GM18508 (cell line): ENCODE measurements around the gene RAB11FIP5.
"Not testable (repeated sequence)": the region's sequence is repeated elsewhere in the genome, so short reads cannot be mapped to it uniquely, and the experiment has no call there.

ENCODE experiments used
- ATAC-seq: cut with Tn5 transposase; IDR thresholded peaks from one replicate; pipeline ENCODE4 v1.9.1; 2021; ENCODE audit warnings: moderate number of reproducible peaks; ENCODE audit not compliant: insufficient read depth, unreplicated experiment

Gene RAB11FIP5, protein sequence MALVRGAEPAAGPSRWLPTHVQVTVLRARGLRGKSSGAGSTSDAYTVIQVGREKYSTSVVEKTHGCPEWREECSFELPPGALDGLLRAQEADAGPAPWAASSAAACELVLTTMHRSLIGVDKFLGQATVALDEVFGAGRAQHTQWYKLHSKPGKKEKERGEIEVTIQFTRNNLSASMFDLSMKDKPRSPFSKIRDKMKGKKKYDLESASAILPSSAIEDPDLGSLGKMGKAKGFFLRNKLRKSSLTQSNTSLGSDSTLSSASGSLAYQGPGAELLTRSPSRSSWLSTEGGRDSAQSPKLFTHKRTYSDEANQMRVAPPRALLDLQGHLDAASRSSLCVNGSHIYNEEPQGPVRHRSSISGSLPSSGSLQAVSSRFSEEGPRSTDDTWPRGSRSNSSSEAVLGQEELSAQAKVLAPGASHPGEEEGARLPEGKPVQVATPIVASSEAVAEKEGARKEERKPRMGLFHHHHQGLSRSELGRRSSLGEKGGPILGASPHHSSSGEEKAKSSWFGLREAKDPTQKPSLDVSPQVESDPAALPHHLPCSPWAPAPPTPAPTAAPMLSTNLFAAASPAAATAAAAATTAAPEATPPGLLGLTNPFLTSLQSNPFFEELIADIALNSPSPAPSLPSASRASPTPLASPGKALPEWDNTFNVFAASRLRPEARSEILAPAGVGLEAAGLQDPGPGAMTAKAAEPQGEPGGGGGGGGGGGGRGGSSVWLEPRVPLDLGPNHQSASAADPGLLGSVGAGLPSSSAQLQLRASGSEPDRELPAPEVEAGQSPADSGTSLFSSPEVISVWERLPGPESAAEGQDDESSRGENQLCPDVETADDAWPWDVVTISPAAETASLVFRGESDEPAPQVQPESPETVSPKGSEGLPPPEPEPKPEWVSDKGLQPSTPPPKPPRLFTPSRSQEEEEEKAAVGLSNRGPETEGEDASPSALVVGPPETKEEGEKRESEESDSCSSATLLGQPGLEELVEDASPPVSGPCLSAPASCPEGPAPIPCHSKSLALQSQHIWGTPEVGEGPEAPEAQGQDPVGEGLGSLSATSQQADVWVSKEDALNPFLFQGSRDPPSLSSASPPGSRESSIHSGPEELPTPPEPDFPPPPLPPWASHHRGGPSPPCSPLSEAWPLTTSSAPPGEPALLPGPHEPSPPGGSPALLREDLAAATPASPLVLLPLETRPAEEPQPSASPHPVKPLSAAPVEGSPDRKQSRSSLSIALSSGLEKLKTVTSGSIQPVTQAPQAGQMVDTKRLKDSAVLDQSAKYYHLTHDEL (N-terminal part only)

DNA sequence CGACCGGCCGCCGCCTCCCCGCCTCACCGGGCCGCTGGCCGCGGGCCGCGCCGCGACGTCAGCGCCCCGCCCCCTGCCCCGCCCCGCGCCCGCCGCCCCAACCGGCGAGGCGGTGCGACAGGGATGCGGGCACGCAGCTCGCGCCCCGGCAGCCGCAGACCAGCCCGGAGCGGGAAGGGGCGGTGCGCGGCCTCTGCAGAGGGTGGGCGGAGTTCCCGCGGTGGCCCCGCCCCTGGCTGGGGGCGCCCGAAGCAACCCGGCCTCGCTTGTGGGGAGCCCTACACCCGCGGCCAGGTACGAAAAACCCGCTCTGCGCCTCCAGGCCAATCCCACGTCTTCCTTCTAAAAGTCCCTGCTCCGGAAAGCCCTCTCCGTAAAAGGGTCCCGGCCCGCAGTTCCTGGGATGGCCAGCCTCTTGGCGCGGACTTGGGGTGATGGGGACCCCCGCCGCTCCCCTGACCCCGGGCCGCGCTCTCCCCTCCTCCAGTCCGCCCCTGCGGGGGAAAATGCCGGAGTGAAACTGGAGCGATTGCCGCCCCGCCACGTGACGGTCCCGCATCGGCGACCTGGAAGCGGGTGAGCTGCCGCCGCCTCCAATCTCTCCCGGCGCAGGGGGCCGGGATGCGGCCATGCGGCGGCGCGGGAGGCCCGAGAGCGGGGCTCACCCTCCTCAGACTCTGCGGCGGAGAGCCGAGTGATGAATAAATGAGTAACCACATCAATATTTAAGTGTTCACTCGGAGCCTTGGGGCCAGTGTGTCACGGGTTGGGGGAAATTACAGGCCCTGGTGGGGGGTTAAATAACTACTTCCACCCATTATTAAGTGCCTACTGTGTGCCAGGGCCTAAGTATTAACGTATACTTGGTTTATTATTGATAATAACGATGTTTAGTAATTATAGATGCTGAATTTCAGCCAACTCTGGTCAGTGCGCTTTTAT is at the start of gene RAB11FIP5:
TSS of gene RAB11FIP5 (minus strand) at position 36 of the 942 bp plus-strand sequence. CDS start 171 bp downstream, outside the sequence.
- ATAC-seq = no peak

DNA sequence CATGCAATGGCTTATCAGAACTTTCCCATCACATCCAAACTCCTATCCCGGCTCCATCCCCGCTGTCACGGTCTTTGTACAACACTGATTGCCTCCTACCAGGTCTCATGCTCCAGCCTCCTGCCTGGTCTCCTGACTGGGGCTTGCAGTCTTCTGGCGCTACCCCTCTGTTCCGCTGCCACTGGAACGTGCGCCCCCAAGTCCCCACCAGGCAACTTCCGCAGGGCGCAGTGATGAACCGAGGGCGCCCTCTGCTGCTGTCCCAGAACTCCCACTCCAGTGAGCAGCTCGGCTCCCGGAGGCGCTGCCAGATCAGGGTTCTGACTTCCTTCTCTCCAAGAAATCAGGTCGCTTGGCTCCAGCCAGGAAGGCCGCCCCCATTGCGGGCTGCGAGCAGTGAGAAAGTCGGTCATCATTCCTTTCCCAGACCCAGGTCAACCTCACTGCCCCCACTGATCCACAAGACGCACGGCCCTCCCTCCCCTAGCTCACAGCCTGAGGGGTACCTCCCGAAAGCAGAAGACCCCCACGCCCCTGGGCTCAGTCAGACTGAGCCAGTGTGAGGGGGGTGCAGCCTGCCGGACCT is 43.9 kb upstream of the RAB11FIP5 start:
- no peak for ATAC-seq

DNA sequence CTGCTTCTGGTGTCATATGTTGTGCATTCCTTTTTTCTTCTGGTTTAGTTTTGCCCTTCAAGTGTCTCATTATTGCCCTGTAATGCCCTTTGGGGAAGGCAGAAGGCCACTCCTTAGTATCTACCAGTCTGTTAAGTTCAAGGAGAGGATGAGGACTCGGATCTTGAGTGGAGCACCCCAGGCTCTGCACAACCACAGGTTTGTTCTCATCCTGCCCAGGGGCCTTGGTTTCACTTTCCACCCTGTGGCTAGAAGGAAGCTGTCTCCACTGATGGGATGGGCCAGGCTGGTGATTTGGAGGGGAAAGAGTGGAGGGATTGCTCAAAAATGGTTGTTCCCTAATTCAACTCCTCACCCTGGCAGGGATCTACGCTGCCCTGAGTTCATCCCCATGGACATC is 30.2 kb upstream of the RAB11FIP5 start:
- ATAC-seq = no peak

DNA sequence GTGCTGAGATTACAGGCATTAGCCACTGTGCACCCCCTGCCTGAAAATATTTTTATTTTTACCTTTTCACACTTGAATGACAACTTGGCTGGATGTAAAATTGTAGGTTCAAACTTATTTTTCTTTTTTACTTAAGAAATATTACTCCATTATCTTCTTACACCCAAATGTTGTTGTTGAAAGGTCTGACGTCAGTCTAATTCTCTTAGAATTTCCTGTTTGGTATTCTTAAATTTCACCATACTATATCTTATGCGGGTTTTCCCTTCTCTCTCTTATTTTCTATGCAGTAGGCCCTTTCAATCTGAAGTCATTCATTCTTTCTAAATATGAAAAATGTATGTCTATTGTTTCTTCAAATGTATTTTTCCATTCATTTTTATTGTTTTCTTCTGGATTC is 29.1 kb upstream of the RAB11FIP5 start:
- no peak for ATAC-seq

DNA sequence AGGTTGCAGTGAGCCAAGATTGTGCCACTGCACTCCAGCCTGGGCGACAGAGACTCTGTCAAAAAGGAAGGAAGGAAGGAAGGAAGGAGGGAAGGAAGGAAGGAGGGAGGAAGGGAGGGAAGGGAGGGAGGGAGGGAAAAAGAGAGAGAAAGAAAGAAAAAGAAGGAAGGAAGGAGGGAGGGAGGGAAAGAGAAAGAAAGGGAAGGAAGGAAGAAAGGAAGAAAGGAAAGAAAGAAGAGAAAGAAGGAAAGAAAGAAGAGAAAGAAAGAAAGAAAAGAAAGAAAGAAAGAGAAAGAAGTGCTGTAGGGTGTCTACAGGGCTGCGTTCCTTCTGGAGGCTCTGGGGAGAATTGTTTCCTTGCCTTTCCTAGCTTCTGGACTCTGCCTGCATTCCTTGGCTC is 22.5 kb upstream of the RAB11FIP5 start:
- ATAC-seq = no peak

DNA sequence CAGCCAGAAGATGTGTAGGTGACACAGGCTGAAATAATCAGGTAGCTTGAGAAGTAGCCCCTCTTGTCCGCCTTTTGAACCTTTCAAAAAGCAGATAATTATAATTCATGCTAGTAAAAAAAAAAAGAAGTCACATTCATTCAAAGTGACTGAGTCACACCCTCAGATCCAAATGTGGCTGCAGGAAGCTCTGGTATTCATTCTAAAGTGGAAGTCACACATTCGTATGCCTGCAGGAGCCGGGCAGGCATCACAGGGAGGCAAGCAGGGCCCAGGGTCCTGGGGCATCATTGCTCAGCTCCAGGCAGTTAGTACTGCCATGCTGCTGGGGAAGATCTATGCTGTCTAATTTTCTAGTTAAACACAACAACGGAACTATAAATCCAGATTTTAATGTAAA is 21.7 kb upstream of the RAB11FIP5 start:
- no peak for ATAC-seq

DNA sequence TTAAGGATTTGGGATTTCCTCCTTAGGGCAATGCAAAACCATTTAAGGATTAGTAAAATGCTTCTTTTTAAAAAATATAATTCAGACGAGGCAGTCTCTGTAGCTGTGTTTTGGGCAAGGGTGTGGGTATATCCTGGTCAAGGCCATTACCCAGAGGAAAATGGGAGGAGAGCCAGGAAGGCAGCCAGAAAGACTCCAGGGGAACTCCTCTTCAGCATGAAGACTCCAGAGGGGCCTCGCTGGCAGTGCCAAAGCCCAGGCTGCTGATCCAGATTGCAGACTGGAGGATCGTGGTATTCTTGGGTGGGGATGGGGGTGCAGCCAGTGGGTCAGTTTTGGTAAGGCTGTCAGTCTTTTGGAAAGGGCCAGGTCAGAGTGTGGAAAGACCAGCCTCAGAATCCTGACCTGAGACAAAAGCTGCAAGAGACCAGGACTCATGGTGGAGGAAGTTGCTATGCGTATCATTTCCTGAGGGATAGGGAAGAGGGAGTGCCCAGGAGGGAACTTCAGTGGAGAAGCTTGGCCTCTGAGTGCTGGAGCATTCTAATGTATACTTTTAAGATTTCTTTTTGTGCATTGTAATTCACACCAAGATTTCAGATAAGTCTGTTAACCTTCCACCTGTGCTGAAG is 20.9 kb upstream of the RAB11FIP5 start:
- no peak for ATAC-seq

DNA sequence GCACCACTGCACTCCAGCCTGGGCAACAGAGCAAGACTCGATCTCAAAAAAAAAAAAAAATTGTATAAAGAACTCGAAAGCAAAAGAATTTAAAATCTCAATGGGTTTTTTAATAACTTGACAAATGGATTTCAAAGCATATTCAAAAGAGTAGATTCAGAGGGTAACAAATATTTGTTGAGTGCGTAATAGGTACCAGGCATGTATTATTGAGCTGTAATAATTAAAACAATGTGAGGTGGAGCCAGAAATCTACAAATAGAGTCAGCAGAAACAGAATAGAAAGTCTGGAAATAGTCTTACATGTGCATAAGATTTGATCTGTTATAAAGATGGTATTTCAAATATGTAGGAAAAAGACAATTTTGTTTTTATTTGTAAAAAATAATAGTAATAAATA is 19.1 kb upstream of the RAB11FIP5 start:
- no peak for ATAC-seq

DNA sequence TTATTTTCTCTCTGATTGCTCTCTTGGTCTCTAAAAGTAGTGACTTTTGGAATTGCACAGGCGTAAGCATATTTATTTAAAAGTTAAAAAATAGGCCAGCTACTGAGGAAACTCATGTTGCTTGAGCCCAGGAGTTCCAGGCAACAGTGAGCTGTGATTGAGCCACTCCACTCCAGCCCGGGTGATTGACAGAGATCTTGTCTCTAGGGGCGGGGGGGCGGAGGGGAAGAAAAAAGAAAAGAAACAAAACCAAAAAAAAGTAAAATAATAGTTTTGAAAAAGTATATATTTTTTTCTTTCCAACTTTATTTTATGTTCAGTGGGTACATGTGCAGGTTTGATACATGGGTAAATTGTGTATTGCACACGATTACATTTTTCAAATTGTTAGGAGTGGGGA is 18.0 kb upstream of the RAB11FIP5 start:
- ATAC-seq = no peak

DNA sequence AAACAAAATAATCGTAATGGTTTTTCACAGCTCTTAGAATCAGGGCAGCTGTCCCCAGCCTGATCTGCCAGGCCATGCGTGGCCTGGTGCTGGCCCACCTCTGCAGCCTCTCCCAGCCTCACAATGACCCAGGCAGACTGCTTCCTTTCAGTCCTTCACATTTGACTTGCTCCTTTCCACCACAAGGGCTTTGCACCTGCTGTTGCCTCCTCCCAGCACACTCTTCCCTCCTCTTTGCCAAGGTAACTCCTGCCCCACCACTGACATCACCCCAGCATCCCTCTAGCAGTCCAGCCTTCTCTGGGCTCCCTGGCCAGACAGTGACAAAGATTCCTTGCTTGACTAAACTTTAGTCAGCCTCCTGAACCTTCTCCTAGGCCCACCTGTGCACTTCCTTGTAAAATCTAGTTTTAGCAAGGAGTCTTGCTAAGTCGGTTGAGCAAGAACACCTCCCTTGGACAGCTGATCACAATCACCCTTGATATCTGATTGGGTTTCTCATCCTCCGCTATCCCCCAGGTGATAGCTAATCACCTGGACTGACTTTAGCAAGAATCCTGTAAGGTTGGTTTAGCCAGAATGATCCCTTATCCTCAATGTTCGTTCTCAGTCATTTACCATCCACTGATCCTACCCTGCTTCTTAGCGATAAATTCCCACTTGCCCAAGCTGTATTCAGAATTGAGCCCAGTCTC is 16.2 kb upstream of the RAB11FIP5 start:
- no peak for ATAC-seq

DNA sequence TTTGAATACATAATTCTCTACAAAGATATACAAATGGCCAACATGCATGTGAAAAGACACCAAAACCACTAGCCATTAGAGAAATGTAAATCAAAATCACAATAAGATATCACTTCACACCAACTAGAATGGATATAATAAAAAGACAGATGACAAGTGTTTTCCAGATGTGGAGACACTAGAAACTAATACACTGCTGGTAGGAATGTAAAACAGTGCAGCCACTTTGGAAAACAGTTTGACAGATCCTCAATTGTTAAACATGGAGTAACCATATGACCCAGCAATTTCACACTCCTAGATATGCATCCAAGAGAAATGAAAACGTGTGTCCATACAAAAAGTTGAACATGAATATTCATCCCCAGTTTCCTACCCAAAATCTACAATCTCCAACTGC is 9.8 kb upstream of the RAB11FIP5 start:
- ATAC-seq = no peak

DNA sequence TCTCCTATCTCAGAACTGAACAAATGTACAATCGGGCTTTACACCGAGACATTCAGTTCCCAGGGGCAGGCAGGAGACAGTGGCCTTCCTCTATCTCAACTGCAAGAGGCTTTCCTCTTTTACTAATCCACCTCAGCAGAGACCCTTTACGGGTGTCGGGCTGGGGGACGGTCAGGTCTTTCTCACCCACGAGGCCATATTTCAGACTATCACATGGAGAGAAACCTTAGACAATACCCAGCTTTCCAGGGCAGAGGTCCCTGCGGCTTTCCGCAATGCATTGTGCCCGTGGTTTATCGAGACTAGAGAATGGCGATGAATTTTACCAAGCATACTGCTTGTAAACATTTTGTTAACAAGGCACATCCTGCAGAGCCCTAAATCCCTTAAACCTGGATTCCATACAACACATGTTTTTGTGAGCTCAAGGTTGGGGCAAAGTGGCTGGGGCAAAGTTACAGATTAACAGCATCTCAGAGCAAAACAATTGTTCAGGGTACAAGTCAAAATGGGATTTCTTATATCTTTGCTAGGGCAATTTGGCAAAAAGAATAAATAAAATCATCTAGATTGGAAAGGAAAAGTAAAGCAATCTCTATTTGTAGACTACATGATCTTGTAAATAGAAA is 7.0 kb upstream of the RAB11FIP5 start:
- not testable (repeated sequence) for ATAC-seq

DNA sequence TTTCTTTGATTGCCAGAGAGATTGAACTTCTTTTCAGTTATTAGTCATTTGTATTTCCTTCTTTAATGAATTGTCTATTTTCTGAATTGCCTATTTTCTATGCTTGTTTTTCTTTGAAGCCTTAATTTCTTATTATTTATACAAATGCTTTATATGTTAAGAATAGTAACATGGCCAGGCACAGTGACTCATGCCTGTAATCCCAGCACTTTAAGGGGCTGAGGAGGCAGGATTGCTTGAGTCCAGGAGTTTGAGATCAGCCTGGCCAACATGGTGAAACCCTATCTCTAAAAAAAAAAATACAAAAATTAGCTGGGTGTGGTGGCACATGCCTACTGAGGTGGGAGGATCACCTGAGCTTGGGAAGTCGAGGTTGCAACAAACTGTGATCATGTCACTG is 4.7 kb upstream of the RAB11FIP5 start:
- no peak for ATAC-seq

DNA sequence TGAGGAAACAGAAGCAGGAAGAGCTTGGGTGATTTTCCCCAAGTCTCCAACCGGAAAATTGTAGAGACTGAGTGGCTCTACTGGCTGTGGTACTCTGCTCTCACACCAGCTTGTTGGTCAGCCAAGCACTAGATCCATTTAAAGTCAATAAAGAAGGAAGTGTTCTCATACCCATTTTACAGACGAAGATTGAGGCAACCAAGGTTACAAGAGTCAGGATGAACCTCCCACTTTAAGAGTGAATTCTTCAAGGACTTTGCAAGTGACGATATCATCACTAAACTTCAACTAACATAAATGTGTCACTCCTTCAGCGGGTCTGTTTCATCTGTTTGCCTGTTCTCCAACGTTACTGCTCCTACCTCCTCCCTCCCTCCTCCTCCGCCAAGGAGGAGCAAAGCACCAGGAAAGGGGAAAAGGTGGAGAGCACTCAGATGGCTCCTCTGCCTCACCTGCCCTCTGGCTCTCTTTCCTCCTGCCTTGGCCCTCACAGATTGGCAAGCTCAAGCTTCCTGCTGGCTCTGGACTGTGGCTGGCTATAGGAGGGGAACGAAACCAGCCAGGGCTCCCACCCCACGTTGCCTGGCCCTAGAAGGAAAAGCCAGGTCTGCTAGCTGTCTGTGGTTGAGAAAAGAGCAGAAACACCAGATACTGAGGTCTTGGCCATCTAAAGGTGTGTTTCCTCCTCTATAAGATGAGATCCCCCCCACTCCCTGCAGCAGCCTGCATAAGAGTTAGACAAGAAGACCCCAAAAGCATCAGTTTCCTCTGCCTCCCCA is 3.6 kb upstream of the RAB11FIP5 start:
- ATAC-seq = no peak

DNA sequence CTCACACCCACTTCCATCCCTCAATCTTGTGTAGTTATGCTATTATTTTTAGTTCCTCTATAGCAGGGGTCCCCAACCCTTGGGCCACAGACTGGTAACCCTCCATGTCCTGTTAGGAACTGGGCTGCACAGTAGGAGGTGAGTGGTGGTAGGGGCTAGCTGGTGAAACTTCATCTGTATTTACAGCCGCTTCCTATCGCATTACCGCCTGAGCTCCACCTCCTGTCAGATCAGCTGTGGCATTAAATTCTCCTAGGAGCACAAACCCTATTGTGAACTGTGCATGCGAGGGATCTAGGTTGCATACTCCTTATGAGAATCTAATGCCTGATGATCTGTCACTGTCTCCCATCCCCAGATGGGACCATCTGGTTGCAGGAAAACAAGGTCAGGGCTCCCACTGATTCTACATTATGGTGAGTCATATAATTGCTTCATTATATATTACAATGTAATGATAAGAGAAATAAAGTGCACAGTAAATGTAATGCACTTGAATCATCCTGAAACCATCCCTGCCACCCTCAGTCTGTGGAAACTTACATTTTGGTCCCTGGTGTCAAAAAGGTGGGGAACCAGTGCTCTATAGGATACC is 1.6 kb upstream of the RAB11FIP5 start:
- no peak for ATAC-seq

DNA sequence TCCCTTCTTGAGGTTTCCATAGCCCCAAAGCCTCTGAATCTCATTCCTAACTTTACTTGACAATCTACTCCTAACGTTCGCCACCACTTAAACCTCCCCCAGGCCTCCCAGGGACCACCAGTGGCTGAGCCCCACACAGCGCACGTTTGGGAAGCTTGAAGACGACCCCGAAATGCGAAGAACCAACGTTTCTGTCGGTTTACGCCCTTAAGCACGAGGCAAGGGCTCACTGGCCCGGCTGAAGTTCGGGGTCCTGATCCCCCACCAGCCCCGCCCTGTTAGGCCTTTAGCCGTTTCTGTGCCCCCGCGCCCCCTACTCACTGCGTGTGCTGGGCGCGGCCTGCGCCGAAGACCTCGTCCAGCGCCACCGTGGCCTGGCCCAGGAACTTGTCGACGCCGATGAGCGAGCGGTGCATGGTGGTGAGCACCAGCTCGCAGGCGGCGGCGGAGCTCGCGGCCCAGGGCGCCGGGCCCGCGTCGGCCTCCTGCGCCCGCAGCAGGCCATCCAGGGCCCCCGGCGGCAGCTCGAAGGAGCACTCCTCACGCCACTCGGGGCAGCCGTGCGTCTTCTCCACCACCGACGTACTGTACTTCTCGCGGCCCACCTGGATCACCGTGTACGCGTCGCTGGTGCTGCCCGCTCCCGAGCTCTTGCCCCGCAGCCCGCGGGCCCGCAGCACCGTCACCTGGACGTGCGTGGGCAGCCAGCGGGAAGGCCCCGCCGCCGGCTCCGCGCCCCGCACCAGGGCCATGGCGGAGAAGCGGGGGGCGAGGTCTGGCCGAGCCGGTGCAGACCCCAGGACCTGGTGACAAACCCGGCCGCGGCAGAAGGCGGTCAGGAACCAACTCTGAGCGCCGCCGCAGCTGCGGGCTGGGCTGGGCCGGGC is 479 bp downstream of the RAB11FIP5 start:
- ATAC-seq = no peak
